NCI-H2029 (cell line): ENCODE results near the gene FBXL20.
"Not testable (repeated sequence)": the region's sequence is repeated elsewhere in the genome, so short reads cannot be mapped to it uniquely, and the experiment has no call there.

Source experiments
- DNase-seq: peaks from one replicate; lab custom pipeline; 2025; lab: John Stamatoyannopoulos, UW

Gene FBXL20

DNA sequence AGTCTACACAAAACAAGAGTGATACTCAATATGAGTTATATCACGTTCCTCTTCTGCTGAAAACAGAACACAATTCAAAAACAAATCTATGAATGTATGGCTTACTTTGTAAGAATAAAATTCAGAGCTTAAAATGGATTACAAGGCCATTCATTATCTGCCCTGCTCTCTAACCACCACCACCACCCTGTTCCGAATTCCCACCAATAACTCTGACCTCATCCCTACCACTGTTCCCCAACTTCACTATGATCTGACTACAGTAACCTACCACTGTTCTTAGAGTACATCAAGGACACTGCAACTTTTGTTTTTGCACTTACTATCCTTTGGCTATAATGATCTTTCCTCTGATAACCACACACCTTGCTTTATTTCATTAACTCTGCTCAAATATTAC, 21.3 kb downstream of the FBXL20 start:
- DNase-seq: no peak

- no peak for DNase-seq
These were observed 25.0 kb downstream of the FBXL20 start for GRCh38 chr17:39376434-39376833.

- DNase-seq: not testable (repeated sequence)
These were observed 33.6 kb downstream of the FBXL20 start for GRCh38 chr17:39367805-39368204.

DNA sequence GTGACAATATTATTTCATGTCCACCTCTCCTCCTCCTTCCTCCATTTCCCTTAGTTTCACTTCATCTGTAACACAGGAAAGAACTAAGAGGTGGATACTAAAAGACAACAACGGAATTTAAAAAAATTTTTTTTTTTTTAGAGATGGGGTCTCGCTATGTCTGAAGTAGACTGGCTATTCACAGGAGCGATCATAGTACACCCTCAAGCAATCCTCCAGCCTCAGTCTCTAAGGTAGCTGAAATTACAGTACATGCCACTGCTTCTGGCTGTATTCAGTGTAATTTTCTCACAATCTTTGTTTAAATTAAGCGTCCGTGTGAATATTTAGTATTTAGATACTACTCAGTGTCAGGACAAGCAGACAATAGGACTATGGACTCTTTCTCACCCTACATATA, 35.6 kb downstream of the FBXL20 start:
- DNase-seq: no peak

GRCh38 chr17:39365242-39365641, 36.2 kb downstream of the FBXL20 start:
- no peak for DNase-seq

DNA sequence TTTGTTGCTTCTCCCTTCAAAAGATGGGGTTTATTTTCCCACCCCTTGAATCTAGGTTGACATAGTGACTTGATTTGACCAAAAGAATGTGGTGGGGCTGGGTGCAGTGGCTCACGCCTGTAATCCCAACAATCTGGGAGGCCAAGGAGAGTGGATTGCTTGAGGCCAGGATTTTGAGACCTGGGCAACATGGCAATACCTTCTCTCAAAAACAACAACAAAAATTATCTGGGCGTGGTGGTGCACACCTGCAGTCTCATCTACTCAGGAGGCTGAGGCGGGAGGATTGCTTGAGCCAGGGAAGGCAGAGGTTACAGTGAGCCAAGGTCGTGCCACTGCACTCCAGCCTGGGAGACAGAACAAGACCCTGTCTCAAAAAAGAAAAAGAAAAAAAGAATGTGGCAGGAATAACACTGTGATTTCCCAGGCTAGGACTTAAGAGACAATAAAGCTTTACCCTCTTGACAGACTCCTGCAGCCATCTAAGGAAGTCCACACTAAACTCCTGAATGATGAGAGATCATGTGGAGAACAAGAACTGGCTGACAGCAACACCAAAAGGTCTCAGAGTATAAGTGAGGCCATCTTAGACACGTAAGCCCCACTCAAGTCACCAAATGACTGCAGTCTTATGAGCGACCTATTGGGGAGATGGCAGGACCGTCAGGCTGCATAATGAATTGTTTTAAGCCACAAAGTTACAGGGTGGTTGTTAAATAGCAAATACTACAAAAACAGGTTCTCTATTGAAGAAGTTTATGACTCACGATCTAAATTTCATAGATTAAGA, 37.0 kb downstream of the FBXL20 start:
- no peak for DNase-seq

- DNase-seq: no peak
These were observed 40.4 kb downstream of the FBXL20 start for GRCh38 chr17:39361064-39361463.

- no peak for DNase-seq
These were observed 40.9 kb downstream of the FBXL20 start for GRCh38 chr17:39360537-39360936.

- DNase-seq: no peak
These were observed 41.4 kb downstream of the FBXL20 start for GRCh38 chr17:39359994-39360393.

DNA sequence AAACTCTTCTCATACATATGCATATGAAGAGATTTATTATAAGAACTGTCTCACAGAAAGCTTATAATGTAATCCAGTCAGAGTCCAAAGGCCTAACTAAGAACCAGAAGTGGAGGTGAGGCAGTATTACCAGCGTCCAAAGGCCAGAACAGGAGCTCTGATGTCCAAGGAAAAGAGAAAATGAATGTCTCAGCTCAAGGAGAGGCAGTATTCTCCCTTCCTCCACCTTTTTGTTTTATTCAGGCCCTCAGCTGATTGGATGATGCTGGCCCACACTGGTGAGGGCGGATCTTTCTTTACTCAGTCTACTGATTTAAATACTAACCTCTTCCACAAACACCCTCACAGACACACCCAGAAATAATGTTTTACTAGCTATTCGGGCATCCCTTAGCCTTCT, 43.4 kb downstream of the FBXL20 start:
- no peak for DNase-seq

DNA sequence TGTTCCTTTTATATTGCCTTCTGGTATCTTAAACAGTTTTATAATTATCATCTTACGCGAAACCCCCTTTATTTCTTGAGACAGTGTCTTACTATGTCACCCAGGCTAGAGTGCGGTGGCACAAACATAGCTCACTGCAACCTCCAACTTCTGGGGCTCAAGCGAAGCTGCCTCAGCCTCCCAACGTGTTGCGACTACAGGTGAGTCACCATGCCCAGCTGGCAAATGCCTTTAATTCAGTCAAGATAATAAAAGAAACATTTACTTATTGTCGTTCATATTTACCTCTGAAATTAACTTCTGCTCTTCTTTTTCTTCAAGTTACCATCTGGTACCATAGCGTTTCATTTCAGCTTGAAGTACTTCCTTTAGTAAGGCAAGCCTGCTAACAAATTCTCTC, 43.9 kb downstream of the FBXL20 start:
- no peak for DNase-seq

DNA sequence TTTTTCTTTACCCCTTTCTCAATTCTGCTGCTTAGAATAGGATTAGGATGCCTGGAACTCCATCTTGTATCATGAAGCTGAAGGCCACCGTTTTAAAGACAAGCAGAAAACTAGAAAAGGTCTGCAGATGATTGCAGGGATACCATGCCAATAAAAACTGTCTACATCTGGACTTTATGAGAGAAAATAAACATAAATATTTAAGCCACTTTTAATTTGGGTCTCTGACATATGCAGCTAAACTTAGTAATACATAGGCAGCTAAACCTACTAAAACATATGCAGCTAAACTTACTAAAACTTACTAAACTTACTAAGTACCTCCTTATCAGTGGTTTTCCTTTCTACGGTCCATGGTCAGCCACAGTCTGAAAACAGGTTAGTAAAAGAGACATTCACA, 48.4 kb downstream of the FBXL20 start:
- DNase-seq: no peak

GRCh38 chr17:39352511-39352910, 48.9 kb downstream of the FBXL20 start:
- no peak for DNase-seq

DNA sequence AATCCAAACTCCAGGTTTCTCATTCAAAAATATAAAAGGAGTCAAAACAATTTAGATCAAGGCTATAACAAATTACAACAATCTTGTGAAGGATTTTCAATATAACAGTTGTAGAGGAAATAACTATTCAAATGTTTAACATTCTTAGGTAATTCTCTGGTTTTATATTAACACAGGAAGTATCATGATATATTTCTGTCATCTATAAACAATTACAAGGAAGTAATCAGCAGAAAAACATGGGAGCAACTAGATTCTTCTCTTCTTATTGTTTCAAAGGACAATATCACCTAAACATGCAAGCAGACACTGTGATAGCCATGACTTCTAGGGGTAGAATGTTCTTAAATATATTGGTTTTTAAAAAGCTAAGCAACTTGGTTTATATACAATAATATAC, 49.9 kb downstream of the FBXL20 start:
- no peak for DNase-seq

DNA sequence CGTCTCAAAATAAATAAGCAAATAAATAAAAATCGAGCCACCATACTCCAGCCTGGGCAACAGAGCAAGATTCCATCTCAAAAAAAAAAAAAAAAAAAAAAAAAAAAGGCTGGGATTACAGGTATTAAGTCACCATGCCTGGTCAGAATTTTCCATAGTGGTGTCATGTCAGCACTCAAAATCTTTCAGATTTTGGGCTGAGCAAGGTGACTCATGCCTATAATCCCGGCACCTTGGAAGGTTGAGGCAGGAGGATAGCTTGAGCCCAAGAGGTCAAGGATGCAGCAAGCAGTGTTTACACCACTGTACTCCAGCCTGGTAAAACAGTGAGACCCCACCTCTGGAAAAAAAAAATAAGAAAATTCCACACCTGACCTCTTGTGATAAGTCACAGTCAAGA, 52.2 kb downstream of the FBXL20 start:
- no peak for DNase-seq

- DNase-seq: not testable (repeated sequence)
These were observed 54.6 kb downstream of the FBXL20 start for GRCh38 chr17:39346863-39347262.

DNA sequence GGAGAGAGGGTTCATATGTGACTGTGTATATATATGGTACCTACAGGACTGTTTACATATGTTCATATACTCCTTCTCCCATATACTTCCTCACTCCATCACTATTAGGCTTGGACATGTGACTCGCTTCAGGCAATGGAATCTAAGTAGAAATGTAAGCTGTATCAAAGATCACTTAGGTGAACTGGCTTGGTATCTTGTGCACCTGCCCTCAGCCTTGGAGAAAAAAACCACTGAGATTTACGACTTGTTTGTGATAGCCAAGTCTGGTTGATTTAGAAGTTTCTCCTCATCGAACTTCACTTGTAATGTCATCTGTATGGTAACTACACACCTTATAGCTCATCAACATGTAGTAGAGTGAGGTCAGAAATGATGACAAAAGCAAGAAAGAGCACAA, 59.9 kb downstream of the FBXL20 start:
- DNase-seq: no peak

- no peak for DNase-seq
These were observed 60.7 kb downstream of the FBXL20 start for GRCh38 chr17:39340731-39341130.

DNA sequence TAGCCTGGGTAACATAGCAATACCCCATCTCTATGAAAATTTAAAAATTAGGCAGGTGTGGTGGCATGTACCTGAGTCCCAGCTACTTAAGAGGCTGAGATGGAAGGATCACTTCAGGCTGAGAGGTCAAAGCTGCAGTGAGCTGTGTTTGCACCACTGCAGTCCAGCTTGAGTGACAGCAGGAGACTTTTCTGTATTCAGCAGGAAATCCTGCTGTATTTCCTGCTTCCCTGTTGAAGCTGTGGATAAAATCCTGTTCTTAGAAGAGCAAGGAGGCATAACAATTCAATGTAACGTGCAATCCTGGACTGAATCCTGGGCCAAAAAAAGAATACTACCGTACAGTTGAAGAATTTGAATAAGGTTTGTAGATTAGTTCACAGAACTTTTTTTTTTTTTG, 62.2 kb downstream of the FBXL20 start:
- DNase-seq: no peak

GRCh38 chr17:39337649-39338048, 63.8 kb downstream of the FBXL20 start:
- DNase-seq: not testable (repeated sequence)

- no peak for DNase-seq
These were observed 65.7 kb downstream of the FBXL20 start for GRCh38 chr17:39335704-39336223.

- DNase-seq: not testable (repeated sequence)
These were observed 67.2 kb downstream of the FBXL20 start for GRCh38 chr17:39334008-39334744.

GRCh38 chr17:39332092-39332491, 69.3 kb downstream of the FBXL20 start:
- DNase-seq: no peak
